ENCODE results near the gene TCF7L1. TPM values are rescaled to one million over a fixed set of nuclear protein-coding genes. Genes with fewer than 3 reads are reported as not detected.
"Not testable (repeated sequence)": the region's sequence is repeated elsewhere in the genome, so short reads cannot be mapped to it uniquely, and the experiment has no call there.

TCF7L1 gene
- total RNA-seq, 1 donor from 2014 or later, result 8.9 TPM

DNA sequence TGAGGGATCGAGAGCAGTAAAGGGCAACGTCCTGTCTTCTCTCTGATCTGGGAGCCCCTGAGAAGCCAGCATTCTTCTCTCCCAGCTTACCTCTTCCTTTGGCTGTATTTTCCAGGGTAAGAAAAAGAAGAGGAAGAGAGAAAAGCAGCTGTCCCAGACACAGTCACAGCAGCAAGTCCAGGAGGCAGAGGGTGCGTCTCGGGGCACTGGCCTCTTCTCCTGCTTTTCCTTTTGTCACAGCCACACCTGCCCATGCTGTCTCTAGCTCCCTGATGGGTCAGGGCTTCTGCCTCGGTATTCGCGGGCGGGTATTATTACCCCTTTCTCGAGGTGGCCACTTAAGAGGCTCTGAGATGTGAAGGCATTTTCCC lies 174.3 kb downstream of the TCF7L1 start:
- Histone ChIP-seq H3K4me3 (ENCODE audit: low read length in 3 of 3) (no peak overlapping the region), H3K4me1 (ENCODE audit: control insufficient read depth in 3 of 3, insufficient read depth in 3 of 3, low read length in 3 of 3) (peaks cover 5 to 13% (median 7%) of the 10 kb centered on the region in 3 donors), H3K36me3 (ENCODE audit: control insufficient read depth in 3 of 3, insufficient read depth in 3 of 3, low read length in 3 of 3) (peaks cover 22 to 26% (median 24%) of the 10 kb centered on the region in 3 donors), H3K9me3 (ENCODE audit: control insufficient read depth in 3 of 3, low read length in 3 of 3) (no peaks in the 10 kb centered on the region), H3K9ac (ENCODE audit: low read depth in 1 of 3, low read length in 3 of 3) (no peak overlapping the region), H3K27ac (ENCODE audit: low read depth, low read length) (no peak overlapping the region), H3K27me3 (ENCODE audit: control insufficient read depth in 3 of 3, insufficient read depth in 3 of 3, low read length in 3 of 3) (no peaks in the 10 kb centered on the region)

GRCh38 chr2:85308201-85308600 lies 175.0 kb downstream of the TCF7L1 start:
- Histone ChIP-seq H3K36me3 (ENCODE audit: control insufficient read depth in 3 of 3, insufficient read depth in 3 of 3, low read length in 3 of 3) (peaks cover 20 to 24% (median 24%) of the 10 kb centered on the region in 3 donors), H3K27ac (ENCODE audit: low read depth, low read length) (no peak overlapping the region)

GRCh38 chr2:85308896-85309555 lies 175.8 kb downstream of the TCF7L1 start:
- Histone ChIP-seq H3K27me3 (ENCODE audit: control insufficient read depth in 3 of 3, insufficient read depth in 3 of 3, low read length in 3 of 3) (no peaks in the 10 kb centered on the region), H3K9ac (ENCODE audit: low read depth in 1 of 3, low read length in 3 of 3) (no peak overlapping the region), H3K9me3 (ENCODE audit: control insufficient read depth in 3 of 3, low read length in 3 of 3) (no peaks in the 10 kb centered on the region), H3K4me3 (ENCODE audit: low read length in 3 of 3) (no peak overlapping the region), H3K36me3 (ENCODE audit: control insufficient read depth in 3 of 3, insufficient read depth in 3 of 3, low read length in 3 of 3) (peaks cover 20 to 22% (median 20%) of the 10 kb centered on the region in 3 donors), H3K4me1 (ENCODE audit: control insufficient read depth in 3 of 3, insufficient read depth in 3 of 3, low read length in 3 of 3) (peaks cover 5 to 13% (median 7%) of the 10 kb centered on the region in 3 donors), H3K27ac (ENCODE audit: low read depth, low read length) (no peak overlapping the region)

More at GRCh38 chr2:85308201-85308600, 175.0 kb downstream of the TCF7L1 start:
- Histone ChIP-seq H3K9ac (ENCODE audit: low read depth in 1 of 3, low read length in 3 of 3) (no peak overlapping the region), H3K27me3 (ENCODE audit: control insufficient read depth in 3 of 3, insufficient read depth in 3 of 3, low read length in 3 of 3) (no peaks in the 10 kb centered on the region), H3K9me3 (ENCODE audit: control insufficient read depth in 3 of 3, low read length in 3 of 3) (no peaks in the 10 kb centered on the region), H3K4me1 (ENCODE audit: control insufficient read depth in 3 of 3, insufficient read depth in 3 of 3, low read length in 3 of 3) (peaks cover 5 to 13% (median 7%) of the 10 kb centered on the region in 3 donors), H3K4me3 (ENCODE audit: low read length in 3 of 3) (no peak overlapping the region)

- H3K9me3 ChIP-seq (ENCODE audit: control insufficient read depth in 3 of 3, low read length in 3 of 3), result no peaks in the 10 kb centered on the region
- no peak overlapping the region for H3K27ac ChIP-seq (ENCODE audit: low read depth, low read length)
- no peak overlapping the region for H3K4me3 ChIP-seq (ENCODE audit: low read length in 3 of 3)
- peaks cover 5 to 16% (median 7%) of the 10 kb centered on the region in 3 donors for H3K4me1 ChIP-seq (ENCODE audit: control insufficient read depth in 3 of 3, insufficient read depth in 3 of 3, low read length in 3 of 3)
- no peak overlapping the region for H3K9ac ChIP-seq (ENCODE audit: low read depth in 1 of 3, low read length in 3 of 3)
- no peaks in the 10 kb centered on the region for H3K27me3 ChIP-seq (ENCODE audit: control insufficient read depth in 3 of 3, insufficient read depth in 3 of 3, low read length in 3 of 3)
- H3K36me3 ChIP-seq (ENCODE audit: control insufficient read depth in 3 of 3, insufficient read depth in 3 of 3, low read length in 3 of 3), result peaks cover 15 to 26% (median 19%) of the 10 kb centered on the region in 3 donors
Measured at GRCh38 chr2:85309699-85310321, 176.6 kb downstream of the TCF7L1 start.

- Histone ChIP-seq H3K27me3 (ENCODE audit: control insufficient read depth in 3 of 3, insufficient read depth in 3 of 3, low read length in 3 of 3) (no peaks in the 10 kb centered on the region), H3K36me3 (ENCODE audit: control insufficient read depth in 3 of 3, insufficient read depth in 3 of 3, low read length in 3 of 3) (peaks cover 16 to 31% (median 20%) of the 10 kb centered on the region in 3 donors), H3K27ac (ENCODE audit: low read depth, low read length) (no peak overlapping the region), H3K4me1 (ENCODE audit: control insufficient read depth in 3 of 3, insufficient read depth in 3 of 3, low read length in 3 of 3) (peaks cover 5 to 16% (median 7%) of the 10 kb centered on the region in 3 donors), H3K9ac (ENCODE audit: low read depth in 1 of 3, low read length in 3 of 3) (no peak overlapping the region), H3K4me3 (ENCODE audit: low read length in 3 of 3) (no peak overlapping the region), H3K9me3 (ENCODE audit: control insufficient read depth in 3 of 3, low read length in 3 of 3) (no peaks in the 10 kb centered on the region)
Measured at GRCh38 chr2:85310330-85310729, 177.1 kb downstream of the TCF7L1 start.

- H3K4me1 ChIP-seq (ENCODE audit: control insufficient read depth in 3 of 3, insufficient read depth in 3 of 3, low read length in 3 of 3), result peaks cover 5 to 16% (median 7%) of the 10 kb centered on the region in 3 donors
- H3K9me3 ChIP-seq (ENCODE audit: control insufficient read depth in 3 of 3, low read length in 3 of 3), result no peaks in the 10 kb centered on the region
- peaks cover 11 to 29% (median 17%) of the 10 kb centered on the region in 3 donors for H3K36me3 ChIP-seq (ENCODE audit: control insufficient read depth in 3 of 3, insufficient read depth in 3 of 3, low read length in 3 of 3)
- H3K4me3 ChIP-seq (ENCODE audit: low read length in 3 of 3), result no peak overlapping the region
- H3K27me3 ChIP-seq (ENCODE audit: control insufficient read depth in 3 of 3, insufficient read depth in 3 of 3, low read length in 3 of 3), result no peaks in the 10 kb centered on the region
- H3K9ac ChIP-seq (ENCODE audit: low read depth in 1 of 3, low read length in 3 of 3), result no peak overlapping the region
- H3K27ac ChIP-seq (ENCODE audit: low read depth, low read length), result no peak overlapping the region
Measured at GRCh38 chr2:85312404-85312803, 179.2 kb downstream of the TCF7L1 start.

DNA sequence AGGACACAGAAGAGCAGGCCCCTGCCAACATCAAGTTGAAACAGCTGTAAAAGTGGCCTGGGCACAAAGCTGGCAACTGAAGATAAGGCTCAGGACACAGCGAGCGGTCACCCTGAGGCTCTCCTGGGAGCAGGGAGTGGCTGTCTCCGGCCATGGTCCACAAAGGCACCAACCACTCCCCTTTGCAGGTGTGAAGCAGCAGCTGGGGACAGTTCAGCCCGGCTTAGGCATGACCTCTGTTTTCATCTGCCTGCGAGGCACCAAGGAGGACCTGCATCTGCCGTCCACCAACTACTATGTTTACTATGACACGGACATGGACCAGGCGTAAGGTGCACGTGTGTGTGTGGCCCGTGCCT lies 181.7 kb downstream of the TCF7L1 start:
- no peak overlapping the region for H3K27ac ChIP-seq (ENCODE audit: low read depth, low read length)
- peaks cover 0 to 8% (median 8%) of the 10 kb centered on the region in 3 donors for H3K4me1 ChIP-seq (ENCODE audit: control insufficient read depth in 3 of 3, insufficient read depth in 3 of 3, low read length in 3 of 3)
- H3K4me3 ChIP-seq (ENCODE audit: low read length in 3 of 3), result no peak overlapping the region
- no peaks in the 10 kb centered on the region for H3K27me3 ChIP-seq (ENCODE audit: control insufficient read depth in 3 of 3, insufficient read depth in 3 of 3, low read length in 3 of 3)
- peaks cover 11 to 30% (median 12%) of the 10 kb centered on the region in 3 donors for H3K36me3 ChIP-seq (ENCODE audit: control insufficient read depth in 3 of 3, insufficient read depth in 3 of 3, low read length in 3 of 3)
- no peaks in the 10 kb centered on the region for H3K9me3 ChIP-seq (ENCODE audit: control insufficient read depth in 3 of 3, low read length in 3 of 3)
- peak overlapping the region in 1 of 3 donors; percentile 8 for H3K9ac ChIP-seq (ENCODE audit: low read depth in 1 of 3, low read length in 3 of 3)

DNA sequence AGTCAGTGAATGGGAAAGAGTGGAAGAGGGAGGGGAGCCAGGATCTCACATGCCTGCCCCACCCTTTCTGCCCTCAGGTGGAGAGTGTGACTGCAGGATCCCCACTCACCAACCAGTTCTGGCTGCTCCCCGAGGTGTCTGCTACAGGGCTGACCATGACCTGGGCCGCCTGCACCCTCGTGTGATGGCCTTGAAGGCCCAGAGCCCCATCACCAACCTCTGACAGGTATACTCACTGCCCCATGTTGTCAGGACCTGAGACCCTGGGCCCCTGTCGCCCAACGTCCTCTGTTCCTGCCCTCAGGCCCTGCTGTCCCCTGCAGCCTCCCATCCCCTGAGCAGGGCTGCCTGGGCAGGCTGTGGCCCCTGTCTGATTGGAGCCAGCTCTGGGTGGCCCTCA lies 182.7 kb downstream of the TCF7L1 start:
- not testable (repeated sequence) for H3K9ac ChIP-seq (ENCODE audit: low read depth in 1 of 3, low read length in 3 of 3); H3K4me3 ChIP-seq (ENCODE audit: low read length in 3 of 3); H3K27ac ChIP-seq (ENCODE audit: low read depth, low read length); H3K27me3 ChIP-seq (ENCODE audit: control insufficient read depth in 3 of 3, insufficient read depth in 3 of 3, low read length in 3 of 3); H3K4me1 ChIP-seq (ENCODE audit: control insufficient read depth in 3 of 3, insufficient read depth in 3 of 3, low read length in 3 of 3); H3K9me3 ChIP-seq (ENCODE audit: control insufficient read depth in 3 of 3, low read length in 3 of 3)
- H3K36me3 ChIP-seq (ENCODE audit: control insufficient read depth in 3 of 3, insufficient read depth in 3 of 3, low read length in 3 of 3), result peaks cover 9 to 38% (median 17%) of the 10 kb centered on the region in 3 donors

- Histone ChIP-seq H3K4me1 (ENCODE audit: control insufficient read depth in 3 of 3, insufficient read depth in 3 of 3, low read length in 3 of 3) (peaks cover 2 to 8% (median 8%) of the 10 kb centered on the region in 3 donors), H3K36me3 (ENCODE audit: control insufficient read depth in 3 of 3, insufficient read depth in 3 of 3, low read length in 3 of 3) (peaks cover 24 to 54% (median 41%) of the 10 kb centered on the region in 3 donors), H3K9me3 (ENCODE audit: control insufficient read depth in 3 of 3, low read length in 3 of 3) (no peaks in the 10 kb centered on the region), H3K27ac (ENCODE audit: low read depth, low read length) (no peak overlapping the region), H3K27me3 (ENCODE audit: control insufficient read depth in 3 of 3, insufficient read depth in 3 of 3, low read length in 3 of 3) (no peaks in the 10 kb centered on the region), H3K4me3 (ENCODE audit: low read length in 3 of 3) (no peak overlapping the region), H3K9ac (ENCODE audit: low read depth in 1 of 3, low read length in 3 of 3) (peak overlapping the region in 1 of 3 donors; percentile 25)
Measured at GRCh38 chr2:85318222-85319074, 185.3 kb downstream of the TCF7L1 start.
